ENCODE measurements around the gene C1orf159.
A peak's percentile ranks its signal among the peaks of the same experiment; 100 is the strongest.

The C1orf159 gene

DNA sequence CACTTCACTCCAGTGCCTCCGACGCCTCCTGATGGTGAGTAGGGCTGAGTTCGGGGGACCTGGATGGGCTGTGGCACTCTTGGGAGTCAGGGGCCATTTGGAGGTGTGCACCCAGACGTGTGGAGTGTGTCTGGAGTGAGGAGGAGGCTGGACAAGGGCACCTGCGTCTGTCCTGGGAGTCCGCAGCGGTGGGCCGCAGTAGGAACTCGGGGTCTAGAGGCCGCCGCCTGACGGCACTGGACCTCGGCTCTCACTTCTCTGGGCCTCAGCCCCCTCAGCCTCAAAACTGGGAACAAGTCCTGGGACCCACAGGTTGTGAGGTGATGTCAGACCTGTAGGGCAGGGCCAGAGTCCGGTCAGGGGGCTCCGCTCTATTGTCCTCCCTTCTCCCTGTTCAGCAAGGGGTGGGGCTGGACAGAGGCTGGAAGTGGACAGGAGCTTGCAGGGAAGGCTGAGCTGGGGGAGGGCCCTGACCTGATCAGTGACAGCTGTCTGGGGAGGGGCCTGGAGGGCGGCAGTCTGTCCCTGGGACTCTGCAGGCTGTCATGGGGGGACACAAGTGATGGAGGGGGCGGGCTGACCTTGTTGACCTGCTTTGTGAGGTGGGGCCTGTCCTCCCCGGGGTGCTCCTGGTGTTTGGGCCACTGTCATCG lies 80.5 kb downstream of the C1orf159 start:
- TF ChIP-seq TCF12 (IDR thresholded peaks at IDR 0.05; ENCODE audit: low read depth) (no peak), EGR1 (IDR thresholded peaks at IDR 0.05) (no peak), ZBTB7A (IDR thresholded peaks at IDR 0.05; ENCODE audit: low read depth) (no peak), CEBPB (IDR thresholded peaks at IDR 0.05) (no peak), FOXM1 (IDR thresholded peaks at IDR 0.05; ENCODE audit: borderline replicate concordance, low read depth) (no peak), NFIC (IDR thresholded peaks at IDR 0.05) (no peak), RAD21 (IDR thresholded peaks at IDR 0.05; ENCODE audit: low read depth) (no peak), YY1 (IDR thresholded peaks at IDR 0.05; ENCODE audit: low read depth) (no peak), TAF1 (IDR thresholded peaks at IDR 0.05; ENCODE audit: low read depth) (no peak), CREB1 (IDR thresholded peaks at IDR 0.05; ENCODE audit: low read depth) (no peak), TEAD4 (IDR thresholded peaks at IDR 0.05) (no peak), EP300 (IDR thresholded peaks at IDR 0.05; ENCODE audit: borderline replicate concordance) (no peak)
- TF ChIP-seq, protein P1, sequence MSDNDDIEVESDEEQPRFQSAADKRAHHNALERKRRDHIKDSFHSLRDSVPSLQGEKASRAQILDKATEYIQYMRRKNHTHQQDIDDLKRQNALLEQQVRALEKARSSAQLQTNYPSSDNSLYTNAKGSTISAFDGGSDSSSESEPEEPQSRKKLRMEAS (IDR thresholded peaks at IDR 0.05), result no peak
- TF ChIP-seq, protein P2, sequence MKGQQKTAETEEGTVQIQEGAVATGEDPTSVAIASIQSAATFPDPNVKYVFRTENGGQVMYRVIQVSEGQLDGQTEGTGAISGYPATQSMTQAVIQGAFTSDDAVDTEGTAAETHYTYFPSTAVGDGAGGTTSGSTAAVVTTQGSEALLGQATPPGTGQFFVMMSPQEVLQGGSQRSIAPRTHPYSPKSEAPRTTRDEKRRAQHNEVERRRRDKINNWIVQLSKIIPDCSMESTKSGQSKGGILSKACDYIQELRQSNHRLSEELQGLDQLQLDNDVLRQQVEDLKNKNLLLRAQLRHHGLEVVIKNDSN (IDR thresholded peaks at IDR 0.05), result no peak
- TF ChIP-seq, protein P3, sequence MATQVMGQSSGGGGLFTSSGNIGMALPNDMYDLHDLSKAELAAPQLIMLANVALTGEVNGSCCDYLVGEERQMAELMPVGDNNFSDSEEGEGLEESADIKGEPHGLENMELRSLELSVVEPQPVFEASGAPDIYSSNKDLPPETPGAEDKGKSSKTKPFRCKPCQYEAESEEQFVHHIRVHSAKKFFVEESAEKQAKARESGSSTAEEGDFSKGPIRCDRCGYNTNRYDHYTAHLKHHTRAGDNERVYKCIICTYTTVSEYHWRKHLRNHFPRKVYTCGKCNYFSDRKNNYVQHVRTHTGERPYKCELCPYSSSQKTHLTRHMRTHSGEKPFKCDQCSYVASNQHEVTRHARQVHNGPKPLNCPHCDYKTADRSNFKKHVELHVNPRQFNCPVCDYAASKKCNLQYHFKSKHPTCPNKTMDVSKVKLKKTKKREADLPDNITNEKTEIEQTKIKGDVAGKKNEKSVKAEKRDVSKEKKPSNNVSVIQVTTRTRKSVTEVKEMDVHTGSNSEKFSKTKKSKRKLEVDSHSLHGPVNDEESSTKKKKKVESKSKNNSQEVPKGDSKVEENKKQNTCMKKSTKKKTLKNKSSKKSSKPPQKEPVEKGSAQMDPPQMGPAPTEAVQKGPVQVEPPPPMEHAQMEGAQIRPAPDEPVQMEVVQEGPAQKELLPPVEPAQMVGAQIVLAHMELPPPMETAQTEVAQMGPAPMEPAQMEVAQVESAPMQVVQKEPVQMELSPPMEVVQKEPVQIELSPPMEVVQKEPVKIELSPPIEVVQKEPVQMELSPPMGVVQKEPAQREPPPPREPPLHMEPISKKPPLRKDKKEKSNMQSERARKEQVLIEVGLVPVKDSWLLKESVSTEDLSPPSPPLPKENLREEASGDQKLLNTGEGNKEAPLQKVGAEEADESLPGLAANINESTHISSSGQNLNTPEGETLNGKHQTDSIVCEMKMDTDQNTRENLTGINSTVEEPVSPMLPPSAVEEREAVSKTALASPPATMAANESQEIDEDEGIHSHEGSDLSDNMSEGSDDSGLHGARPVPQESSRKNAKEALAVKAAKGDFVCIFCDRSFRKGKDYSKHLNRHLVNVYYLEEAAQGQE (IDR thresholded peaks at IDR 0.05; ENCODE audit: low read depth), result no peak

DNA sequence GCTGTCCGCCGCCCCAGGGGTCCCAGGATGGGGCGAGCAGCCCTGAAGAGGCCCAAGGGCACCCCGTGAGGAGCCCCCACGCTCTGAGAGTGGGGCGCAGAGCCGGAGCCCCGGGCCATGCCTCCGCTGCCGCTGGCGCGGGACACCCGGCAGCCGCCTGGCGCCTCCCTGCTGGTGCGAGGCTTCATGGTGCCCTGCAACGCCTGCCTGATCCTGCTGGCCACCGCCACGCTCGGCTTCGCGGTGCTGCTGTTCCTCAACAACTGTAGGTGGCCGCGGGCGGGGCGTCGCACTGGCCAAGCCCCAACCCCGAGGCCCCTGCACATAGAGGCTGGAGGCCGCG lies 81.5 kb downstream of the C1orf159 start:
- no peak for TF ChIP-seq EP300 (IDR thresholded peaks at IDR 0.05; ENCODE audit: borderline replicate concordance)
- no peak for TF ChIP-seq FOXM1 (IDR thresholded peaks at IDR 0.05; ENCODE audit: borderline replicate concordance, low read depth)
- TF ChIP-seq, protein P3 (IDR thresholded peaks at IDR 0.05; ENCODE audit: low read depth), result no peak
- TF ChIP-seq YY1 (IDR thresholded peaks at IDR 0.05; ENCODE audit: low read depth), result no peak
- no peak for TF ChIP-seq ZBTB7A (IDR thresholded peaks at IDR 0.05; ENCODE audit: low read depth)

DNA sequence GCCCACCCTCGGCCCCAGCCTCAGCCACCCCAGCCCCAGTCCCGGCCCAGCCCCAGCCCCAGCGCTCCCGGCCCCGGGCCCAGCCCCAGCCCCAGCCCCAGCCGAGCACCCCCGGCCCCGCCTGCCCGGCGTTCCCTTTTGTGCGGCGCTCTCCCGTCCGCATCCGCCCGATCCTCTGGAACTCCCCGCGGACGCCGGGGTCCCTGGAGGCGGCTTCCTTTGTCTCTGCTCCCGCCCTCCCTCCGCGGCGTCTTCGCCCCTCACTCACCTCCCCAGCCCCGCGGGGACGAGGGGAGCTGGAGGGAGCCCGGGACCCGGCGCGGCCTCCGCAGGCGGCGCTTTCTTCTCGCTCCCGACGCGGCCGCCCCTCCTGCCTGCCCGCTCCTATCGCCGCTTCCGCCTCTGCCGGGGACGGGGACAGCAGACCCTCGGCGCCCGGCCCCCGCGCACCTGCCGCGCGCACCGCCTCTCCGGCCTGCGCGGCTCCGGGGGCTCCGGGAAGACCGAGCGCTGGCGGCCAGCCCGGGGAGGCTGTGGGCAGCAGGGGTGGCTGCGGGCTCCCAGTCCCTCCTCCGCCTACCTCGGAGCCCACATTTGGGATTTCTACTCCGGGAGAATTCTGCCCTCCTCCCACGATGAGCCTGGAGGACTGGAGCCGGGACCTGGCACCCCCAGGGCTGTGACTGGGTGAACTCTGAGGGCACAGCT lies 82.0 kb downstream of the C1orf159 start:
- TF ChIP-seq CREB1 (IDR thresholded peaks at IDR 0.05; ENCODE audit: low read depth) (no peak), CEBPB (IDR thresholded peaks at IDR 0.05) (no peak), EP300 (IDR thresholded peaks at IDR 0.05; ENCODE audit: borderline replicate concordance) (no peak), NFIC (IDR thresholded peaks at IDR 0.05) (no peak), RAD21 (IDR thresholded peaks at IDR 0.05; ENCODE audit: low read depth) (no peak), TAF1 (IDR thresholded peaks at IDR 0.05; ENCODE audit: low read depth) (no peak), EGR1 (IDR thresholded peaks at IDR 0.05) (no peak), TEAD4 (IDR thresholded peaks at IDR 0.05) (no peak), TCF12 (IDR thresholded peaks at IDR 0.05; ENCODE audit: low read depth) (no peak)
- TF ChIP-seq, protein P2 (IDR thresholded peaks at IDR 0.05), result no peak

DNA sequence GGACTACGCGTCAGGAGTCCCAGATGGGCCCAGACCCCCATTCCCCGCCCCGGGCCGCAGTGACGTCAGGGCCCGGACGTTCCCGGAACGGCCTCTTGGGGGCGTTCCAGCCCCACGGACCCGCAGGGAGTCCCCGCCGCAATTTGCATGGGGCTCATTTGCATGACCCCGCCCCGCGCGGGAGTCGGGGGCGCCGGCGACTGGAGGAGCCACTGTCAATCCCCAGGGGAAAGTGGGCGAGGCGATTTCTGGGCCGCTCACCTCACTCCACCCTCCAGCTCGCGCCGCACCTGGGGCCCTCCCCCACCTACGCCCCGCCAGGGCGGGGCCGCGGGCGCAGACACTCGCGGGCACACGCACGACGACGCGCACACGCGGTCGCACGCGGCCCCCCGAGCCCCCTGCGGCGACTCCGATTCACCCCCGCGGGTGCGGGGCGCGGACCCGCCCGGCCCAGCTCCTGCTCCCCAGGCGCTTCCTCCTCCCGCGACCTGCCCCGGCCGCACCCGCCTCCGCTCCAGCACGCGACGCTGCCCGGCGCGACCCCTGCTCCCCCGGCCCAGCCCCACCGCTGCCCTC lies 82.8 kb downstream of the C1orf159 start:
- TF ChIP-seq TAF1 (IDR thresholded peaks at IDR 0.05; ENCODE audit: low read depth) (no peak), CEBPB (IDR thresholded peaks at IDR 0.05) (no peak), TCF12 (IDR thresholded peaks at IDR 0.05; ENCODE audit: low read depth) (no peak), EGR1 (IDR thresholded peaks at IDR 0.05) (peak; percentile 59), YY1 (IDR thresholded peaks at IDR 0.05; ENCODE audit: low read depth) (no peak), RAD21 (IDR thresholded peaks at IDR 0.05; ENCODE audit: low read depth) (peak; percentile 63), CREB1 (IDR thresholded peaks at IDR 0.05; ENCODE audit: low read depth) (peak; percentile 62; the same call in 1 of the 2 replicates), FOXM1 (IDR thresholded peaks at IDR 0.05; ENCODE audit: borderline replicate concordance, low read depth) (no peak), TEAD4 (IDR thresholded peaks at IDR 0.05) (no peak), EP300 (IDR thresholded peaks at IDR 0.05; ENCODE audit: borderline replicate concordance) (no peak), NFIC (IDR thresholded peaks at IDR 0.05) (no peak), ZBTB7A (IDR thresholded peaks at IDR 0.05; ENCODE audit: low read depth) (peak; percentile 95)
- TF ChIP-seq, protein P3 (IDR thresholded peaks at IDR 0.05; ENCODE audit: low read depth), result no peak
- TF ChIP-seq, protein P1 (IDR thresholded peaks at IDR 0.05), result peak; percentile 74
- TF ChIP-seq, protein P2 (IDR thresholded peaks at IDR 0.05), result no peak

Data from Ishikawa (cell line).